Fibroblast of skin of right quadriceps (primary cell): Measurements from ENCODE around the gene LILRA2.
"Not testable (repeated sequence)": the region's sequence is repeated elsewhere in the genome, so short reads cannot be mapped to it uniquely, and the experiment has no call there.

ENCODE experiments used
- DNase-seq: peaks from one replicate; pipeline ENCODE4 v3.0.0-alpha.2; 2013

The LILRA2 gene

DNA sequence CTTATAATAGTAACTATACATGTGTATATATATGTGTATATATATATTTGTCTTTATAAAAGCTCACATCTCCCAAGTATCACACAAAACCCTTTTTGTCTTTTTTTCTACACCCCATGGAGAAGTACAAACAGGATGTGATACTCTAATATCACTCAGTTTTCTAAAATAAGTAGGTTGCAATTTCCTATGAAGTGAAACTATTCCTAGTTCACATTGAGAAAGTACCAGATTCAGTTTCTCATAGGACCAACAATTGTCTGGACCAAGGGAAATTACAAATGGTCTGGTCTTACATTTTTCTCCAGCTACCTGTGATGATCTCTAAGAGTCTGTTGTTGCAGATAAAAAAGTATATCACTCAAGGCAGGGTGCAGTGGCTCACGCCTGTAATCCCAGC lies 38.8 kb downstream of the LILRA2 start:
- no peak for DNase-seq

DNA sequence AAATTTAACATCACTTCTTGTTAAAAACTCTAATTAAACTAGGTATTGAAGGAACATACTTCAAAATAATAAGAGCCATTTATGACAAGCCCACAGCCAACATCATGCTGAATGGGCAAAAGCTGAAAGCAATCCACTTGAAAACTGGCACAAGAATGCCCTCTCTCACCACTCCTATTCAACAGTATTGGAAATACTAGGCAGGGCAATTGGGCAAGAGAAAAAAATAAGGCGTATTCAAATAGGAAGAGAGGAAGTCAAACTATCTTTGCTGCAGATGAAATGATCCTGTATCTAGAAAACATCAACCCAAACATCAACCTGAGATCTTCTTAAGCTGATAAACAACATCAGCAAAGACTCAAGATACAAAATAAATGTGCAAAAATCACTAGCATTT lies 41.1 kb downstream of the LILRA2 start:
- DNase-seq = no peak

DNA sequence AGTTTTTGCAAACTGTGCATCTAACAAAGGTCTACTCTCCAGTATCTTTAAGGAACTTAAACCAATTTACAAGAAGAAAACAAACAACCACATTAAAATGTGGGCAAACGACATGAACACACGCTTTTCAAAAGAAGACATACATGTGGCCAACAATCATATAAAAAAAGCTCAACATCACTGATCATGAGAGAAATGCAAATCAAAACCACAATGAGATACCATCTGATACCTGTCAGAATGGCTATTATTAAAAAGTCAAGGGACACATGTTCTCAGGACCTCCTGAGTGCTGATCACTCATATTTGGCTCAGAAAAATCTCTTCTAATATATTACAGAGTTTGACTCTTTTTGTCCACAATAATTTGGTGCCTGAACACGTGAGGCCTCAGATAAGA lies 42.5 kb downstream of the LILRA2 start:
- DNase-seq = no peak

DNA sequence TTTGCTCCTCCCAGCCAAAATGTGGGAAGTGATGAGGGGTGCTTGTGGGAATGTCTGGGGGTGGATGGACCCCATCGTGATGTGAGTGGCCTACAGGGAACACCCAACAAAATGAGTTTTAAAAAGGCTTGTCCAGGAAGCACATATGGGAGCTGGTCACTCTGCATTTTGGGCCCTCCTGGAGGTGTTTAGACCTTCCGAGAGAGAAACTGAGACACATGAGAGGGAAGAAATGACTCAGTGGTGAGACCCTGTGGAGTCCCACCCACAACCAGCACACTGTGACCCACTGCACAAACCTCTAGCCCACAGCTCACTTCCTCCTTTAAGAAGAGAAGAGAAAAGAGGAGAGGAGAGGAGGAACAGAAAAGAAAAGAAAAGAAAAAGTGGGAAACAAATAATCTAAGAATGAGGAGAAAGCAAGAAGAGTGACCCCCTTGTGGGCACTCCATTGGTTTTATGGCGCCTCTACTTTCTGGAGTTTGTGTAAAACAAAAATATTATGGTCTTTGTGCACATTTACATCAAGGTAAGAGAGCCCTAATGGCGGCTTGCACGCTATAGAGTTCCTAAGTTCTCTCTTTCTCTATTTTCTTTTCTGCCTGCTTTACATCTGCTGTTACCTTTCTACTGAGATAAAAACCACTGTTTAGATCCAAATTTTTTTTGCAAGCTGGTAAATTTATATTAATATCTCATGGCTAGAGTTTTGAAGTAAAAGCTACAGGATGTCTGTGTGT lies 43.4 kb downstream of the LILRA2 start:
- no peak for DNase-seq

DNA sequence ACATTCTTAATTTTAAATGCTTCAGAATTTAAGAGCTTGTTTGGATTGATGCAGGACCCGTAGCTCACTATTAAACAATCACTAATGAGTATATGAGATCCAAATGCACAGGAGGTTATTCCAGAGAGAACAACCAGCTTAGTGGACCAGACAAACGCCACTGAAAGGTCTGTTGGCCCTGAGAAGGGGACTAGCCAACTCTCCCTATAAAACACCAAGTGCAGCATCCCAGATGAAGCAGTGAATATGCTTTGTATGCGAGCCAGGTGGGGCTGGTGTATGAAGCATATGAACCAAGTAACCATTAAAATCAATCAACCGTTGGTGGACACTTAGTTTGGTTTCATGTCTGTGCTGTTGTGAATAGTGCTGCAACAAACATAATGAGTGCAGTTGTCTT lies 46.9 kb downstream of the LILRA2 start:
- no peak for DNase-seq

DNA sequence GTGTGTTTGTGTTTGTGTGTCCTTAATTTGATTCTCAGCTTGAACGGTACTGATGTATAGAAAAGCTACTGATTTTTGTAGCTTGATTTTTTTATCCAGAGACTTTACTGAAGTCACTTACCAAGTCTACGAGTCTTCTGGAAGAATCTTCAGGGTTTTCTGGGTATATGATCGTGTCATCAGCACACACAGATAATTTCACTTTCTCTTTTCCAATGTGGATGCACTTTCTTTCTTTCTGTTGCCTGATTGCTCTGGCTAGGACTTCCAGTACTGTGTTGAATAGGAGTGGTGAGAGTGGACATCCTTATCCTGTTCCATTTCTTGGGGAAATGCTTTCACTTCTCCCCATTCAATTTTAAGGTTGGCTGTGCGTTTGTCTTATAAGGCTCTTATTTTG lies 48.8 kb downstream of the LILRA2 start:
- no peak for DNase-seq

DNA sequence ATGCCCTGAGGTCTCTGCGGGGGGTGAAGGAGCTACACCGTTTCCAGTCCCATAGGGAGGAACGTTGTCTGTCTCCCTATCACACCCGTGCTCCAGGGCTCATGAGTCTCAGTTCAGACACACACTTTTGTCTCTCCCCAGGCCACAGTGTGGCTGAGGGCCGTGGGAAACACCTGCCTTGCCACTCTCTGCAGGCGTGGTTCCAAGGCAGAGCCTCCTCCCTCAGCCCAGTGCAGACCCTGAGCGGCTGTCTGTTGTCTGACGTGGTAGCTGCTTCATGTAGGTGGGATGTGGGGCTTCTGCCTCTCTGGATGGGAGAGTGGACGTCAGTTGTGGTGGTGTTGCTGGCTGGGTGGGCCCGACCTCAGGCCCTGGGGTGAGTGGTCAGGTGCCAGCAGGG lies 50.6 kb downstream of the LILRA2 start:
- DNase-seq = not testable (repeated sequence)

DNA sequence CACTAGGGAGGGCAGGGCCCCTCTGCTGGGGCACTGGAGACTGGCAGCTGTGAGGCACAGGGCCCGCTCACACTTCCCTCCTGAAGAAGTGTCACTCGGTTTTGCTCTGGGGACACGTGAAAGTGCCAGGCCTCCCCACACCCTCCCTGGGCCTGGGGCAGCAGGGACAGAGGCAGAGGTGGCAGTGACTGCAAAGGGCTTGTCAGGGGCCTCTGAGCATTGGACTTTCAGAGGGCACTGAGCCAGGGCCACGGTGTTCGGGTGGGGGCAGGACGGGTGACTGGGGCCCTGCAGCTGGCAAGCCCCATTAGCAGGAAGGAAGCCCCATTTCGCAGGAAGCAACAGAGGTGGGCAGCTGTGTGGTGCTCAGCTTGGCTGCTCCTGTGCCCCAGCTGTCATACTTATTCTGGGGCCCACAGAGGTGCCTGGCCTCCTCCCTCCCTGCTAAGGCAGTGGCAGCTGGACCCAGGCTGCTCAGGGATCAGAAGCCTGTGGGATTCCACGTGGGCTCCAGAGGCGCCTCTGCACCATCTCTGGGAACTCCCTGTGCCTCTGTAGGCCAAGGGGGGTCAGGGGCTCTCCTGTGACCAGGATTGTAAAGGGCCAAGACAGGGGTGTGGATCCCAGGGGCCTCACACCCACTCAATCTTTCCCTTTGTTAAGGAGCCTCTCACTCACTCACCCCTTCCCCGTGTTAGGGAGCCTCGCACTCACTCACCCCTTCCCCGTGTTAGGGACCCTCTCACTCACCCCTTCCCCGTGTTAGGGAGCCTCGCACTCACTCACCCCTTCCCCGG lies 51.5 kb downstream of the LILRA2 start:
- not testable (repeated sequence) for DNase-seq

DNA sequence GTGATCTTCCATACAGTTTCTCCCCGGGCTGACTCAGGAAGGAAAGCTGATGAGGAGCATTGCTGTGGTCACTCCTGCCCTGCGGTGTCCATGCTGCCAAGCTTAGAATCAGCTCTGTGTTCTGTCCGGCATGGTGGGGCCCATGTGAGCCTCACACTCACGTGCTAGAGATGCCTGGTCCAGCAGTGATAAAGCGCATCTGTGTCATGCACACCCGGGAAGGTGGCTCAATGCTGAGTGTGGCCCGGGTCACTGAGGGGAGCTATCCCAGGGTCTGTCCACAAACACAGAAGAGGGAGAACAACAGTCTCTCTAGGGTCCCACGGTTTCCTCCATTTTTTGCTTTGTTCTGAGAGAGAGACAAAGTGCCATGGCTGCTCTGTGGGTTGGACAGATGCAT lies 53.2 kb downstream of the LILRA2 start:
- no peak for DNase-seq

DNA sequence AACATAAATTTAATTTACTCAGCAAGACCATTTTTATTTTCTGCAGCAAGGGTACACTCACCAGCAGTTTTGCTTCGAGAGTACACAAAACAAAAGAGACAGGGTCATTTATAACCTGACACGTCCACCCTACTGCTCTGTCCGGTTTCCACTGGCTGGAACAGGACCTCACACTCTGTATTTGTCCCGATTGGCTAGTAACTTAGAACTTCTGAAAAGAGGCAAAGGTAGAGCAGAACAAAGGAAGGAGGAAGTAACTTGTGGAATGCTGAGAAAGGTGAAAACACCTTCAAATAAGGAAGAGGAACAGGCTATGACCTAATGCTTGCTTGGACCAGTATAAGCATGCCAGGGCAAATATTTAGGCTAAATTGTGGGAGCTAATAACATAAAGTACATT lies 54.3 kb downstream of the LILRA2 start:
- DNase-seq = not testable (repeated sequence)

DNA sequence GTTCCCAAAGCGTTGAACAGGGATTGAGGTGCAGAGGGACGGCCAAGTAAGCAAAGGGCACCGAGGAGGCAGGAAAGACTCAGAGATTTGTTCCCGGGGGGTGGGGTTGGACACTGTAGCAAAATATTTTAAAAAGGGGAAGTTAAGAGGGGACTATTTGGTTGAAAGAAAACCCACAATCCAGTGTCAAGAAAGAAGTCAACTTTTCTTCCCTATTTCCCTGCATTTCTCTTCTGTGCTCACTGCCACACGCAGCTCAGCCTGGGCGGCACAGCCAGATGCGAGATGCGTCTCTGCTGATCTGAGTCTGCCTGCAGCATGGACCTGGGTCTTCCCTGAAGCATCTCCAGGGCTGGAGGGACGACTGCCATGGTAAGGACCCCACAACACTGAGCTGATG lies 56.7 kb downstream of the LILRA2 start, which contains the start of gene LILRB1:
TSS of gene LILRB1 (plus strand) at position 223 of the 400 bp plus-strand sequence. CDS start 590 bp downstream, outside the sequence.
- DNase-seq = not testable (repeated sequence)

DNA sequence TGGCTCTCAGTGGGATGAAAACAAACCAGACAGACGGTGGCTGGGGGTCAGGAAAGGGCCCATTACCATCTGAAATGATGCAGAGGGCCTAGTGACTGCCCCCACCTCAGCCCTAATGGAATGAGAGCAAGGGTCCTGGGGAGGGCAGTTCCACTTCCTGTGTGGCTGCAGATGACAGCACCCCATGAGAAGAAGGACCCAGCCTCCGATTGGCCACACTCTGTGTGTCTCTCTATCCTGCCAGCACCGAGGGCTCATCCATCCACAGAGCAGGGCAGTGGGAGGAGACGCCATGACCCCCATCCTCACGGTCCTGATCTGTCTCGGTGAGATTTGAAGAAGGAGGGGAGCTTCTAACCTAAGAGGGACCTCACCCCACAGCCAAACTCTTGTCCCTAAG lies 57.2 kb downstream of the LILRA2 start:
- no peak for DNase-seq

DNA sequence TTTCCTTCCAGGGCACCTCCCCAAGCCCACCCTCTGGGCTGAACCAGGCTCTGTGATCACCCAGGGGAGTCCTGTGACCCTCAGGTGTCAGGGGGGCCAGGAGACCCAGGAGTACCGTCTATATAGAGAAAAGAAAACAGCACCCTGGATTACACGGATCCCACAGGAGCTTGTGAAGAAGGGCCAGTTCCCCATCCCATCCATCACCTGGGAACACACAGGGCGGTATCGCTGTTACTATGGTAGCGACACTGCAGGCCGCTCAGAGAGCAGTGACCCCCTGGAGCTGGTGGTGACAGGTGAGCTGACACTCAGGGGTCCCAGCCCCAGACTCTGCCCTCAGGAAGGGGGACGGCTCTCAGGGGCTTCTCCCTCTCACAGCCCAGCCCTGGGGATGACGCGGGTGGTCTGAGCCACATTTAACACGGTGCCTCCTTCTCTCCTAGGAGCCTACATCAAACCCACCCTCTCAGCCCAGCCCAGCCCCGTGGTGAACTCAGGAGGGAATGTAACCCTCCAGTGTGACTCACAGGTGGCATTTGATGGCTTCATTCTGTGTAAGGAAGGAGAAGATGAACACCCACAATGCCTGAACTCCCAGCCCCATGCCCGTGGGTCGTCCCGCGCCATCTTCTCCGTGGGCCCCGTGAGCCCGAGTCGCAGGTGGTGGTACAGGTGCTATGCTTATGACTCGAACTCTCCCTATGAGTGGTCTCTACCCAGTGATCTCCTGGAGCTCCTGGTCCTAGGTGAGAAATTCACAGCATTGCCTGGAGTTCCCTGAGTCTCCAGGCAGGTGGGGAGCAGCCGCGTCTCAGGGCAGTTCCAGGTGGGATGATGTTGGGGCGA lies 58.1 kb downstream of the LILRA2 start:
- not testable (repeated sequence) for DNase-seq

DNA sequence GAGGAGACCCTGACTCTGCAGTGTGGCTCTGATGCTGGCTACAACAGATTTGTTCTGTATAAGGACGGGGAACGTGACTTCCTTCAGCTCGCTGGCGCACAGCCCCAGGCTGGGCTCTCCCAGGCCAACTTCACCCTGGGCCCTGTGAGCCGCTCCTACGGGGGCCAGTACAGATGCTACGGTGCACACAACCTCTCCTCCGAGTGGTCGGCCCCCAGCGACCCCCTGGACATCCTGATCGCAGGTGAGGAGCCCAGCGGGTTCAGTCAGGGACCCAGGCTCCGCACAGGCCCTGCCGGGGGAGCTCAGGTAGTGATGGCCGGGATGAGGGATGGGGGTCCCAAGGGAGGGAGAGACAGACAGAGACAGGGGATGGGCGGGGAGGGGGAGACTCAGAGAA lies 58.9 kb downstream of the LILRA2 start:
- DNase-seq = not testable (repeated sequence)

DNA sequence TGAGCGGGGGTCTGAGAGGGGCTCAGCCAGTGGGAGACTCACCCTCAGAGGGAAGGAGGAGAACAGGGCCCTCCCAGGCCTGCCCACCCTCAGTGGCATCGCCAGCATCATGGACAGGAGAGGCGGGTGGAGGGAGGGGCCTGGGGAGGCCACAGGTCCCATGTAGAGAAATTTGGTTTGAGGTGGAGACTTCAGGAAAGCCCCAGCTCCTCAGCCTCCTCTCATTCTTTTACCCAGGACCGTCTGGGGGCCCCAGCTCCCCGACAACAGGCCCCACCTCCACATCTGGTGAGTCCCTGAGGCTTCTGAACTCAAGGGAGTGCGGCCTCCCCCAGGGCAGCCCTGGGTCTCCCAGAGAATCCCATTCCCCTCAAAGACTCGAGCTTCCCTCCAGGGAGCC lies 59.8 kb downstream of the LILRA2 start:
- no peak for DNase-seq

DNA sequence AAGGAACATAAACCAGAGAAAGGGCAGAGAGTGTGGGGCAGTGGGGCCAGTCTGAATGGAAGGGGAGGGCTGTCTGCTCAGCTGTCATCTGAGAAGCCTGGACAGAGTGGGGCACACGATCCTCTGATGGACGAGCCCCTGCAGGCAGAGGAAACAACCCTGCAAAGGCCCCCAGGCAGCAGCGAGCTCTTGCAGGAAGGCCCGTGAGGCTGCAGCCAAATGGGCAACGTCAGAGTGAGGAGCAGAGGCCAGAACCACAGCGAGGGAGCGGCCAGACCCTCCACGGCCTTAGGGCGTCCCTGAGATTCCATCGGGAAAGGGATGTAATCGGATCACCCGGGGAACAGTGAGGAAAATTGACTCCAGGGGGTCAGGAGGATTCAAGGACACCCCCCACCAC lies 62.5 kb downstream of the LILRA2 start:
- not testable (repeated sequence) for DNase-seq

DNA sequence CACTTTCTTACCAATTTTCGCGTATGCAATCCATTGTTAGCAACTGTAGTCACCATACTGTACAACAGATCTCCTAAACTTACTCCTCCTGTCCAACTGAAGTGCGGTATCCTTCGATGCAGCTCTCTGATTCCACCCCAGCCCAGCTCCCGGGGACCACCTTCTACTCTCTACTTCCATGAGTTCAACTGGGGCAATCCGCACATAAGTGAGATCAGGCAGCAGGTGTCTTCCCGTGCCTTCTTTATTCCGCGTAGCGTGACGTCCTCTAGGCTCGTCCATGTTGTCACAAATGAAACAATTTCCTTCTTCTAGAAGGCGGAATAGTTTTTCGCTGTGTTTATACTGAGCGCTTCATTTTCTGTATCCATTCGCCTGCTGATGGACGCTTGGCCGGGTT lies 65.1 kb downstream of the LILRA2 start:
- no peak for DNase-seq
